ENCODE data around the gene BCL11B. TPM values are rescaled to one million over a fixed set of nuclear protein-coding genes. Genes with fewer than 3 reads are reported as not detected.

Gene BCL11B
- total and polyA plus RNA-seq, 2 donors (not counting 1 experiment from before 2014, with no cell fraction given): under 0.01 TPM; not detected in 1

DNA sequence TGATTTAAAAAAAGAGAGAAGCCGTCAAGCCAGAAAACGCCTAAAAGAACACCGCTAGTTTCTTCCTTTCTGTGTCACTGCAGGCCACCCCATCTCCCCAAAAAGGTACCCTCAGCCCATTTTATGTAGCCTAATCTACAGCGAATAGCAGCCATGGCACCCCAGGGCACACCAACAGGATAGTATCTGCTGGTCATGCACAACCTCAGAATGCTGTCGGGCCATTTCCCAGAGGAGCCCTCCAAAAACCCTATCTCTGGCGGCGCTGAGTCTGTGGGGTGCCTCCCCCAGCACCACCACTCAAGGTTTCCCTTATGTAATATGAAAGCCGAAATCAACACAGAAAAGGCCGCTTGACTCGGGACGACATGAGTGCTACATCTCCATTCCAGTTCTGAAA is 98.9 kb downstream of the BCL11B start:
- Histone ChIP-seq H3K27ac (ENCODE audit: insufficient read depth, low read length) (no peak overlapping the region), H3K9me3 (ENCODE audit: control insufficient read depth, insufficient read depth, low read depth, low read length) (no peaks in the 10 kb centered on the region), H2AFZ (ENCODE audit: low read length) (no peak overlapping the region), H3K4me2 (ENCODE audit: extremely low read depth, insufficient read depth, low read length) (no peak overlapping the region), H3K9ac (ENCODE audit: insufficient read depth, low read length) (no peak overlapping the region), H3K4me1 (ENCODE audit: control insufficient read depth, extremely low read depth, insufficient read depth, low read length) (no peaks in the 10 kb centered on the region), H3K79me2 (ENCODE audit: control insufficient read depth, insufficient read depth, low read length) (no peaks in the 10 kb centered on the region), H3K4me3 (replicated peaks in 1 of 4; ENCODE audit: control extremely low read depth in 1 of 4, insufficient read depth in 1 of 4, low read depth in 3 of 4, low read length in 4 of 4) (no peak overlapping the region), H4K20me1 (ENCODE audit: control insufficient read depth, extremely low read depth, insufficient read depth, low read length) (no peaks in the 10 kb centered on the region), H3K36me3 (ENCODE audit: control insufficient read depth, insufficient read depth, low read length) (no peaks in the 10 kb centered on the region), H3K27me3 (ENCODE audit: control insufficient read depth, insufficient read depth, low read length) (no peaks in the 10 kb centered on the region)
- TF ChIP-seq CTCF (conservative IDR thresholded peaks at IDR 0.05 in 1 of 2, IDR thresholded peaks at IDR 0.05 in 1 of 2; ENCODE audit: low read depth in 1 of 2, low read length in 2 of 2) (no peak), EZH2 (IDR thresholded peaks at IDR 0.05; ENCODE audit: low read length, missing control alignments) (no peak)
- no peak for DNase-seq (ENCODE audit: low read depth in 2 of 2)

GRCh38 chr14:99171396-99171795 is 100.6 kb downstream of the BCL11B start:
- Histone ChIP-seq H3K9ac (ENCODE audit: insufficient read depth, low read length) (no peak overlapping the region), H3K9me3 (ENCODE audit: control insufficient read depth, insufficient read depth, low read depth, low read length) (no peaks in the 10 kb centered on the region), H3K36me3 (ENCODE audit: control insufficient read depth, insufficient read depth, low read length) (no peaks in the 10 kb centered on the region), H3K27me3 (ENCODE audit: control insufficient read depth, insufficient read depth, low read length) (no peaks in the 10 kb centered on the region), H3K4me1 (ENCODE audit: control insufficient read depth, extremely low read depth, insufficient read depth, low read length) (no peaks in the 10 kb centered on the region), H4K20me1 (ENCODE audit: control insufficient read depth, extremely low read depth, insufficient read depth, low read length) (no peaks in the 10 kb centered on the region), H3K4me2 (ENCODE audit: extremely low read depth, insufficient read depth, low read length) (no peak overlapping the region), H2AFZ (ENCODE audit: low read length) (no peak overlapping the region), H3K4me3 (replicated peaks in 1 of 4; ENCODE audit: control extremely low read depth in 1 of 4, insufficient read depth in 1 of 4, low read depth in 3 of 4, low read length in 4 of 4) (no peak overlapping the region), H3K27ac (ENCODE audit: insufficient read depth, low read length) (no peak overlapping the region), H3K79me2 (ENCODE audit: control insufficient read depth, insufficient read depth, low read length) (no peaks in the 10 kb centered on the region)
- no peak for DNase-seq (ENCODE audit: low read depth in 2 of 2)
- TF ChIP-seq CTCF (conservative IDR thresholded peaks at IDR 0.05 in 1 of 2, IDR thresholded peaks at IDR 0.05 in 1 of 2; ENCODE audit: low read depth in 1 of 2, low read length in 2 of 2): no peak
- no peak for TF ChIP-seq EZH2 (IDR thresholded peaks at IDR 0.05; ENCODE audit: low read length, missing control alignments)

GRCh38 chr14:99169776-99170356 is 102.1 kb downstream of the BCL11B start:
- no peaks in the 10 kb centered on the region for H3K4me1 ChIP-seq (ENCODE audit: control insufficient read depth, extremely low read depth, insufficient read depth, low read length)
- H3K9ac ChIP-seq (ENCODE audit: insufficient read depth, low read length): no peak overlapping the region
- H2AFZ ChIP-seq (ENCODE audit: low read length): no peak overlapping the region
- no peaks in the 10 kb centered on the region for H4K20me1 ChIP-seq (ENCODE audit: control insufficient read depth, extremely low read depth, insufficient read depth, low read length)
- no peak overlapping the region for H3K4me3 ChIP-seq (replicated peaks in 1 of 4; ENCODE audit: control extremely low read depth in 1 of 4, insufficient read depth in 1 of 4, low read depth in 3 of 4, low read length in 4 of 4)
- H3K27me3 ChIP-seq (ENCODE audit: control insufficient read depth, insufficient read depth, low read length): no peaks in the 10 kb centered on the region
- no peak for DNase-seq (ENCODE audit: low read depth in 2 of 2)
- no peaks in the 10 kb centered on the region for H3K36me3 ChIP-seq (ENCODE audit: control insufficient read depth, insufficient read depth, low read length)
- no peak overlapping the region for H3K4me2 ChIP-seq (ENCODE audit: extremely low read depth, insufficient read depth, low read length)
- H3K27ac ChIP-seq (ENCODE audit: insufficient read depth, low read length): no peak overlapping the region
- no peak for TF ChIP-seq CTCF (conservative IDR thresholded peaks at IDR 0.05 in 1 of 2, IDR thresholded peaks at IDR 0.05 in 1 of 2; ENCODE audit: low read depth in 1 of 2, low read length in 2 of 2)
- no peak for TF ChIP-seq EZH2 (IDR thresholded peaks at IDR 0.05; ENCODE audit: low read length, missing control alignments)
- no peaks in the 10 kb centered on the region for H3K9me3 ChIP-seq (ENCODE audit: control insufficient read depth, insufficient read depth, low read depth, low read length)
- no peaks in the 10 kb centered on the region for H3K79me2 ChIP-seq (ENCODE audit: control insufficient read depth, insufficient read depth, low read length)
